Liver (tissue), 9 donors: ENCODE measurements around the gene PRKCH. TPM values are rescaled to one million over a fixed set of nuclear protein-coding genes. Genes with fewer than 3 reads are reported as not detected.

Experiments
- DNase-seq: peaks from one replicate; pipeline ENCODE4 v3.0.0-alpha.2; 2017; ENCODE audit warnings: low spot score
- H3K27ac ChIP-seq, 2 donors: one replicate each; pipeline ENCODE4 v1.7.0; 2013; ENCODE audit warnings: inconsistent platforms in 2 of 2, low read length in 2 of 2, control low read depth in 1 of 2, low read depth in 1 of 2, mild to moderate bottlenecking in 1 of 2
- H3K27me3 ChIP-seq, 4 donors: one replicate each; pipeline versions ENCODE4 v1.6.1 to v1.7.0; 2013; ENCODE audit warnings: low read length in 3 of 4, inconsistent platforms in 1 of 4, mild to moderate bottlenecking in 1 of 4, moderate library complexity in 1 of 4; ENCODE audit not compliant: control insufficient read depth in 4 of 4, insufficient read depth in 4 of 4
- H3K36me3 ChIP-seq, 4 donors: one replicate each; pipeline versions ENCODE4 v1.6.1 to v1.7.0; 2013; ENCODE audit warnings: low read length in 3 of 4, mild to moderate bottlenecking in 3 of 4, low read depth in 1 of 4, moderate library complexity in 1 of 4; ENCODE audit not compliant: control insufficient read depth in 4 of 4, insufficient read depth in 3 of 4
- H3K4me1 ChIP-seq, 4 donors: one replicate each; pipeline versions ENCODE4 v1.6.1 to v1.7.0; 2013; ENCODE audit warnings: low read length in 3 of 4, mild to moderate bottlenecking in 3 of 4, moderate library complexity in 1 of 4; ENCODE audit not compliant: control insufficient read depth in 4 of 4, insufficient read depth in 4 of 4
- H3K4me3 ChIP-seq, 3 donors: one replicate each; pipeline versions ENCODE4 v1.6.1 to v1.7.0; 2013; ENCODE audit warnings: low read length in 3 of 3, control low read depth in 1 of 3, low read depth in 1 of 3, mild to moderate bottlenecking in 1 of 3
- H3K9ac ChIP-seq, 2 donors: one replicate each; pipeline ENCODE4 v1.7.0; 2013; ENCODE audit warnings: low read length in 2 of 2, mild to moderate bottlenecking in 2 of 2, moderate library complexity in 2 of 2, control low read depth in 1 of 2, low read depth in 1 of 2
- H3K9me3 ChIP-seq, 4 donors: one replicate each; pipeline versions ENCODE4 v1.6.1 to v1.7.0; 2013; ENCODE audit warnings: low read length in 3 of 4; ENCODE audit not compliant: control insufficient read depth in 4 of 4
- EGR1 ChIP-seq, 2 donors: IDR thresholded peaks; 2 replicates each; pipeline ENCODE4 v1.6.1; 2016 to 2018; ENCODE audit warnings: antibody characterized with exemption in 2 of 2, low read depth in 2 of 2
- FOXA1 ChIP-seq: IDR thresholded peaks from 2 replicates; pipeline ENCODE4 v1.6.1; 2016; ENCODE audit warnings: antibody characterized with exemption
- FOXA2 ChIP-seq: IDR thresholded peaks from 2 replicates; pipeline ENCODE4 v1.6.1; 2016; ENCODE audit warnings: antibody characterized with exemption
- GABPA ChIP-seq, 2 donors: IDR thresholded peaks in 1 of 2; conservative IDR thresholded peaks in 1 of 2; 2 replicates each; pipeline ENCODE4 v1.6.1; 2016; ENCODE audit warnings: antibody characterized with exemption in 2 of 2, mild to moderate bottlenecking in 1 of 2, moderate library complexity in 1 of 2
- HNF4A ChIP-seq, 2 donors: conservative IDR thresholded peaks; 2 replicates each; pipeline ENCODE4 v1.6.1; 2016; ENCODE audit warnings: antibody characterized with exemption in 2 of 2, mild to moderate bottlenecking in 2 of 2
- HNF4G ChIP-seq: IDR thresholded peaks from 2 replicates; pipeline ENCODE4 v1.6.1; 2016; ENCODE audit warnings: antibody characterized with exemption
- JUND ChIP-seq, 2 donors: IDR thresholded peaks; 2 replicates each; pipeline ENCODE4 v1.6.1; 2016; ENCODE audit warnings: antibody characterized with exemption in 2 of 2
- NR2F2 ChIP-seq: IDR thresholded peaks from 2 replicates; pipeline ENCODE4 v1.6.1; 2016; ENCODE audit warnings: antibody characterized with exemption
- RAD21 ChIP-seq, 2 donors: IDR thresholded peaks; 2 replicates each; pipeline ENCODE4 v1.6.1; 2016; ENCODE audit warnings: antibody characterized with exemption in 2 of 2, mild to moderate bottlenecking in 2 of 2
- RXRA ChIP-seq, 2 donors: IDR thresholded peaks; 2 replicates each; pipeline ENCODE4 v1.6.1; 2017 to 2018; ENCODE audit warnings: antibody characterized with exemption in 2 of 2, mild to moderate bottlenecking in 1 of 2
- SP1 ChIP-seq: IDR thresholded peaks from 2 replicates; pipeline ENCODE4 v1.6.1; 2018; ENCODE audit warnings: antibody characterized with exemption, mild to moderate bottlenecking
- TAF1 ChIP-seq: conservative IDR thresholded peaks from 2 replicates; pipeline ENCODE4 v1.6.1; 2016; ENCODE audit warnings: antibody characterized with exemption, mild to moderate bottlenecking
- YY1 ChIP-seq: IDR thresholded peaks from 2 replicates; pipeline ENCODE4 v1.6.1; 2016; ENCODE audit warnings: antibody characterized with exemption, mild to moderate bottlenecking
- WGBS: extraction: QIAGEN DNeasy Blood & Tissue Kit; methylation state at CpG from one replicate; pipeline ENCODE4 v1.1.7; 2013; 5-methylcytosine and 5-hydroxymethylcytosine counted together
- polyA plus RNA-seq, 2 donors: library from polyadenylated mRNA; stranded (reverse) in 1 of 2; unstranded in 1 of 2; fragments of 200-250 nt in 1 of 2; fragments of >200 nt in 1 of 2; fragmentation: Nextera tagmentation in 1 of 2; extraction: Ambion mirVana in 1 of 2; gene quantifications; one replicate each; pipeline versions ENCODE4 v1.2.1 to v1.2.3, GENCODE V29; 2013 to 2015
- total RNA-seq, 2 donors: library from RNA; depleted of rRNA; stranded (reverse); fragments of >200 nt; gene quantifications; one replicate each; pipeline ENCODE4 v1.2.3, GENCODE V29; 2014
- TF ChIP-seq, protein P1 (sequence below): IDR thresholded peaks from 2 replicates; pipeline ENCODE4 v1.6.1; 2016; ENCODE audit warnings: antibody characterized with exemption
- TF ChIP-seq, protein P2 (sequence below): IDR thresholded peaks from 2 replicates; pipeline ENCODE4 v1.6.1; 2016; ENCODE audit warnings: antibody characterized with exemption
- TF ChIP-seq, protein P3 (sequence below): fragments of 150-350 bp; IDR thresholded peaks from 2 replicates; pipeline ENCODE4 v1.5.1; 2017; ENCODE audit warnings: improper control_type of control experiment, low read depth, low read length; ENCODE audit not compliant: missing input control
- TF ChIP-seq, protein P4 (sequence below): IDR thresholded peaks from 2 replicates; pipeline ENCODE4 v1.6.1; 2016; ENCODE audit warnings: antibody characterized with exemption, mild to moderate bottlenecking
- TF ChIP-seq, protein P5 (sequence below): IDR thresholded peaks from 2 replicates; pipeline ENCODE4 v1.6.1; 2016; ENCODE audit warnings: antibody characterized with exemption
- donor health status: healthy.
- donor health status: healthy.
- donor health status: healthy.
- donor health status: healthy.
- donor health status: healthy.

The PRKCH gene
- total and polyA plus RNA-seq, 4 donors: 3.9 to 13.7 (median 7.0) TPM

DNA sequence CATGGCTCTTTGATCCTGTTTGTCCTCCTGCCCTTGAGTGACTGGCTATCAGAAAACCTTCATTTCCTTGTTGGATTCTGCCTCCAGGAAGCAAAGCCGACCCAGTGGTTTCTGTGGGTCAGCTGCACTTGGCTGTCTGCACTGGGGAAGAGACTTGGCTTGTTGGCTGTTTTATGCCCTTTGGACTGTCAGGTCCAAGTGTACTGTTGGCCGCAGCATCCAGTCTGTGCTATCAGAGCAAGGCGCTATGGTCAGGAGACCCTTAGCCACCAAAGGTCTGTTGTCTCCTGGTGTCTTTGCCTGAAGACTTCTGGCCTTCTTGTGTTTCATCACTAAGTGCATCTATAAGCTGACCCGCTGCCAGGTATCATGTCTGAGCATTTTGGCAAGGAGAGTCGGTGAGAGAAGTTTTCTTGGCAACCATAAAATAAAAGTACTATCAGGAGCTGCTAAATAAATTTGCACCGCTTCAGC, 196.6 kb downstream of the PRKCH start:
- Histone ChIP-seq H3K9me3 (no peaks in the 10 kb centered on the region), H3K27me3 (no peaks in the 10 kb centered on the region), H3K27ac (peak overlapping the region; percentile 37 to 60), H3K9ac (no peak overlapping the region), H3K4me1 (peaks cover 0 to 14% (median 12%) of the 10 kb centered on the region in 4 donors), H3K4me3 (no peak overlapping the region), H3K36me3 (no peaks in the 10 kb centered on the region)
- DNase-seq: no peak
- WGBS: 18% methylated on average over 6 of the region's 6 CpGs
- TF ChIP-seq SP1 (peak; percentile 86), FOXA2 (no peak), RAD21 (IDR thresholded peaks at IDR 0.05) (peak; percentile 29 to 64), RXRA (IDR thresholded peaks at IDR 0.05) (peak; percentile 78 to 81), NR2F2 (peak; percentile 85), JUND (IDR thresholded peaks at IDR 0.05) (peak; percentile 49 to 70), EGR1 (IDR thresholded peaks at IDR 0.05; ENCODE audit: low read depth in 2 of 2) (peak in 1 of 2 donors; percentile 60), TAF1 (no peak), HNF4G (peak; percentile 95), FOXA1 (no peak), YY1 (peak; percentile 53), GABPA (IDR thresholded peaks at IDR 0.05 in 1 of 2, conservative IDR thresholded peaks at IDR 0.05 in 1 of 2) (no peak), HNF4A (conservative IDR thresholded peaks at IDR 0.05) (peak; percentile 97 to 98)
- TF ChIP-seq, protein P1, sequence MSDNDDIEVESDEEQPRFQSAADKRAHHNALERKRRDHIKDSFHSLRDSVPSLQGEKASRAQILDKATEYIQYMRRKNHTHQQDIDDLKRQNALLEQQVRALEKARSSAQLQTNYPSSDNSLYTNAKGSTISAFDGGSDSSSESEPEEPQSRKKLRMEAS: peak; percentile 87
- TF ChIP-seq, protein P2, sequence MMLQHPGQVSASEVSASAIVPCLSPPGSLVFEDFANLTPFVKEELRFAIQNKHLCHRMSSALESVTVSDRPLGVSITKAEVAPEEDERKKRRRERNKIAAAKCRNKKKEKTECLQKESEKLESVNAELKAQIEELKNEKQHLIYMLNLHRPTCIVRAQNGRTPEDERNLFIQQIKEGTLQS: no peak
- TF ChIP-seq, protein P3, sequence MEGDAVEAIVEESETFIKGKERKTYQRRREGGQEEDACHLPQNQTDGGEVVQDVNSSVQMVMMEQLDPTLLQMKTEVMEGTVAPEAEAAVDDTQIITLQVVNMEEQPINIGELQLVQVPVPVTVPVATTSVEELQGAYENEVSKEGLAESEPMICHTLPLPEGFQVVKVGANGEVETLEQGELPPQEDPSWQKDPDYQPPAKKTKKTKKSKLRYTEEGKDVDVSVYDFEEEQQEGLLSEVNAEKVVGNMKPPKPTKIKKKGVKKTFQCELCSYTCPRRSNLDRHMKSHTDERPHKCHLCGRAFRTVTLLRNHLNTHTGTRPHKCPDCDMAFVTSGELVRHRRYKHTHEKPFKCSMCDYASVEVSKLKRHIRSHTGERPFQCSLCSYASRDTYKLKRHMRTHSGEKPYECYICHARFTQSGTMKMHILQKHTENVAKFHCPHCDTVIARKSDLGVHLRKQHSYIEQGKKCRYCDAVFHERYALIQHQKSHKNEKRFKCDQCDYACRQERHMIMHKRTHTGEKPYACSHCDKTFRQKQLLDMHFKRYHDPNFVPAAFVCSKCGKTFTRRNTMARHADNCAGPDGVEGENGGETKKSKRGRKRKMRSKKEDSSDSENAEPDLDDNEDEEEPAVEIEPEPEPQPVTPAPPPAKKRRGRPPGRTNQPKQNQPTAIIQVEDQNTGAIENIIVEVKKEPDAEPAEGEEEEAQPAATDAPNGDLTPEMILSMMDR: no peak
- TF ChIP-seq, protein P4, sequence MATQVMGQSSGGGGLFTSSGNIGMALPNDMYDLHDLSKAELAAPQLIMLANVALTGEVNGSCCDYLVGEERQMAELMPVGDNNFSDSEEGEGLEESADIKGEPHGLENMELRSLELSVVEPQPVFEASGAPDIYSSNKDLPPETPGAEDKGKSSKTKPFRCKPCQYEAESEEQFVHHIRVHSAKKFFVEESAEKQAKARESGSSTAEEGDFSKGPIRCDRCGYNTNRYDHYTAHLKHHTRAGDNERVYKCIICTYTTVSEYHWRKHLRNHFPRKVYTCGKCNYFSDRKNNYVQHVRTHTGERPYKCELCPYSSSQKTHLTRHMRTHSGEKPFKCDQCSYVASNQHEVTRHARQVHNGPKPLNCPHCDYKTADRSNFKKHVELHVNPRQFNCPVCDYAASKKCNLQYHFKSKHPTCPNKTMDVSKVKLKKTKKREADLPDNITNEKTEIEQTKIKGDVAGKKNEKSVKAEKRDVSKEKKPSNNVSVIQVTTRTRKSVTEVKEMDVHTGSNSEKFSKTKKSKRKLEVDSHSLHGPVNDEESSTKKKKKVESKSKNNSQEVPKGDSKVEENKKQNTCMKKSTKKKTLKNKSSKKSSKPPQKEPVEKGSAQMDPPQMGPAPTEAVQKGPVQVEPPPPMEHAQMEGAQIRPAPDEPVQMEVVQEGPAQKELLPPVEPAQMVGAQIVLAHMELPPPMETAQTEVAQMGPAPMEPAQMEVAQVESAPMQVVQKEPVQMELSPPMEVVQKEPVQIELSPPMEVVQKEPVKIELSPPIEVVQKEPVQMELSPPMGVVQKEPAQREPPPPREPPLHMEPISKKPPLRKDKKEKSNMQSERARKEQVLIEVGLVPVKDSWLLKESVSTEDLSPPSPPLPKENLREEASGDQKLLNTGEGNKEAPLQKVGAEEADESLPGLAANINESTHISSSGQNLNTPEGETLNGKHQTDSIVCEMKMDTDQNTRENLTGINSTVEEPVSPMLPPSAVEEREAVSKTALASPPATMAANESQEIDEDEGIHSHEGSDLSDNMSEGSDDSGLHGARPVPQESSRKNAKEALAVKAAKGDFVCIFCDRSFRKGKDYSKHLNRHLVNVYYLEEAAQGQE: no peak
- TF ChIP-seq, protein P5, sequence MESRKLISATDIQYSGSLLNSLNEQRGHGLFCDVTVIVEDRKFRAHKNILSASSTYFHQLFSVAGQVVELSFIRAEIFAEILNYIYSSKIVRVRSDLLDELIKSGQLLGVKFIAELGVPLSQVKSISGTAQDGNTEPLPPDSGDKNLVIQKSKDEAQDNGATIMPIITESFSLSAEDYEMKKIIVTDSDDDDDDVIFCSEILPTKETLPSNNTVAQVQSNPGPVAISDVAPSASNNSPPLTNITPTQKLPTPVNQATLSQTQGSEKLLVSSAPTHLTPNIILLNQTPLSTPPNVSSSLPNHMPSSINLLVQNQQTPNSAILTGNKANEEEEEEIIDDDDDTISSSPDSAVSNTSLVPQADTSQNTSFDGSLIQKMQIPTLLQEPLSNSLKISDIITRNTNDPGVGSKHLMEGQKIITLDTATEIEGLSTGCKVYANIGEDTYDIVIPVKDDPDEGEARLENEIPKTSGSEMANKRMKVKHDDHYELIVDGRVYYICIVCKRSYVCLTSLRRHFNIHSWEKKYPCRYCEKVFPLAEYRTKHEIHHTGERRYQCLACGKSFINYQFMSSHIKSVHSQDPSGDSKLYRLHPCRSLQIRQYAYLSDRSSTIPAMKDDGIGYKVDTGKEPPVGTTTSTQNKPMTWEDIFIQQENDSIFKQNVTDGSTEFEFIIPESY: peak; percentile 37
